ENCODE measurements around the gene ALLC. TPM values are rescaled to one million over a fixed set of nuclear protein-coding genes. Genes with fewer than 3 reads are reported as not detected.
"Not testable (repeated sequence)": the region's sequence is repeated elsewhere in the genome, so short reads cannot be mapped to it uniquely, and the experiment has no call there.

Gene ALLC
- total and polyA plus RNA-seq, 10 of the 15 experiments (the other 5 are each of a cell fraction or from before 2014, with no cell fraction given), result 0.05 TPM; not detected in 9

- H3K79me2 ChIP-seq (ENCODE audit: control insufficient read depth, insufficient read depth, low read length); H3K27ac ChIP-seq (ENCODE audit: control insufficient read depth, insufficient read depth); POLR2A ChIA-PET; H3K36me3 ChIP-seq (ENCODE audit: control insufficient read depth in 2 of 2, insufficient read depth in 2 of 2, low read length in 1 of 2); H3K27me3 ChIP-seq (replicated peaks in 1 of 2; ENCODE audit: control insufficient read depth in 2 of 2, insufficient read depth in 2 of 2, low read length in 1 of 2); H3K9me3 ChIP-seq (replicated peaks; ENCODE audit: control insufficient read depth, insufficient read depth, low read length); H3K4me2 ChIP-seq (ENCODE audit: control insufficient read depth, insufficient read depth); DNase-seq (ENCODE audit: low read depth, low spot score); BruUV-seq (replicated peaks); H3K9ac ChIP-seq (ENCODE audit: control insufficient read depth, insufficient read depth, low read length); H4K20me1 ChIP-seq (ENCODE audit: control insufficient read depth, insufficient read depth); H3K4me3 ChIP-seq; intact Hi-C loops (cut with micrococcal nuclease; ENCODE audit: unreplicated experiment); H2AFZ ChIP-seq (ENCODE audit: control insufficient read depth, low read depth, low read length); in situ Hi-C loops (cut with MboI): not testable (repeated sequence)
- peak; percentile 38 for FAIRE-seq
- peak; percentile 23 for ATAC-seq
- WGBS (ENCODE audit: insufficient coverage, insufficient replicate concordance, low lambda C conversion rate, missing lambda C conversion rate), result 17% methylated on average over 7 of the region's 7 CpGs
- peaks cover 15% of the 10 kb centered on the region for H3K4me1 ChIP-seq (ENCODE audit: control insufficient read depth, insufficient read depth, low read length)
- RAD21 ChIA-PET (ENCODE audit: unreplicated experiment), result interaction anchor here (2.2 kb wide), 1 partner anchor 9 kb away, joined by 6 read pairs; no protein-coding TSS in a partner anchor
- CTCF ChIA-PET, result interaction anchor here (0.6 to 1.4 kb wide), 3 partner anchors 9 to 22 kb away, joined by 3 to 5 read pairs (median 3); no protein-coding TSS in a partner anchor
- SMC1A ChIA-PET (ENCODE audit: uncharacterized antibody, unreplicated experiment), result interaction anchor here (0.9 to 1.1 kb wide), 2 partner anchors 9 to 406 kb away, joined by 3 read pairs; no protein-coding TSS in a partner anchor
- peak; percentile 29 for TF ChIP-seq BCL3 (IDR thresholded peaks at IDR 0.05; ENCODE audit: borderline replicate concordance, insufficient read depth, low read depth, low read length, poor library complexity, severe bottlenecking)
- TF ChIP-seq CREM (IDR thresholded peaks at IDR 0.05; ENCODE audit: low read depth), result peak; percentile 46; the same call in 1 of the 2 replicates
- TF ChIP-seq, protein P1, sequence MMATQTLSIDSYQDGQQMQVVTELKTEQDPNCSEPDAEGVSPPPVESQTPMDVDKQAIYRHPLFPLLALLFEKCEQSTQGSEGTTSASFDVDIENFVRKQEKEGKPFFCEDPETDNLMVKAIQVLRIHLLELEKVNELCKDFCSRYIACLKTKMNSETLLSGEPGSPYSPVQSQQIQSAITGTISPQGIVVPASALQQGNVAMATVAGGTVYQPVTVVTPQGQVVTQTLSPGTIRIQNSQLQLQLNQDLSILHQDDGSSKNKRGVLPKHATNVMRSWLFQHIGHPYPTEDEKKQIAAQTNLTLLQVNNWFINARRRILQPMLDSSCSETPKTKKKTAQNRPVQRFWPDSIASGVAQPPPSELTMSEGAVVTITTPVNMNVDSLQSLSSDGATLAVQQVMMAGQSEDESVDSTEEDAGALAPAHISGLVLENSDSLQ (IDR thresholded peaks at IDR 0.05), result 0 out of 2 replicates have a peak, but pooled peaks have one; percentile 12
- 0 out of 2 replicates have a peak, but pooled peaks have one; percentile 22 for TF ChIP-seq ATF2 (IDR thresholded peaks at IDR 0.05; ENCODE audit: low read length)
- peak; percentile 26; the same call in 1 of the 2 replicates for TF ChIP-seq RUNX3 (IDR thresholded peaks at IDR 0.05; ENCODE audit: low read length)
- peak; percentile 64; the same call in 1 of the 2 replicates for TF ChIP-seq NFIC (IDR thresholded peaks at IDR 0.05; ENCODE audit: low read depth, low read length)
- 0 out of 2 replicates have a peak, but pooled peaks have one; percentile 20 for TF ChIP-seq FOXM1 (IDR thresholded peaks at IDR 0.05; ENCODE audit: low read depth, low read length)
- peak; percentile 42; the same call in 1 of the 2 replicates for TF ChIP-seq RAD51 (IDR thresholded peaks at IDR 0.05)
- TF ChIP-seq ETV6 (conservative IDR thresholded peaks at IDR 0.05 in 1 of 2, IDR thresholded peaks at IDR 0.05 in 1 of 2; ENCODE audit: borderline replicate concordance in 1 of 2, low read depth in 1 of 2), result peak in 1 of 2 experiments; percentile 75; a peak in 2 of 4 replicates
- TF ChIP-seq IKZF2 (IDR thresholded peaks at IDR 0.05), result peak; percentile 79 to 92
- peak; percentile 44; the same call in 1 of the 2 replicates for TF ChIP-seq IKZF1 (conservative IDR thresholded peaks at IDR 0.05)
- 0 out of 2 replicates have a peak, but pooled peaks have one; percentile 22 for TF ChIP-seq TCF12 (IDR thresholded peaks at IDR 0.05; ENCODE audit: low read depth, low read length)
- peak; percentile 88 for TF ChIP-seq JUNB (IDR thresholded peaks at IDR 0.05)
- 0 out of 2 replicates have a peak, but pooled peaks have one; percentile 33 for TF ChIP-seq TCF3 (IDR thresholded peaks at IDR 0.05; ENCODE audit: borderline replicate concordance, insufficient read depth, low read depth, low read length)
- TF ChIP-seq EED (IDR thresholded peaks at IDR 0.05; ENCODE audit: low read depth), result peak; percentile 96
These were observed 2.6 kb downstream of the ALLC start for GRCh38 chr2:3660640-3661039.

All from GM12878 (cell line).